Pons (tissue), 1 donor: Measurements from ENCODE around the gene B4GALT7.
A peak's percentile ranks its signal among the peaks of the same experiment; 100 is the strongest.
"Not testable (repeated sequence)": the region's sequence is repeated elsewhere in the genome, so short reads cannot be mapped to it uniquely, and the experiment has no call there.

ENCODE experiments used
- DNase-seq: peaks from one replicate; pipeline ENCODE4 v3.0.0-alpha.2; 2016; ENCODE audit warnings: low spot score

Gene B4GALT7

DNA sequence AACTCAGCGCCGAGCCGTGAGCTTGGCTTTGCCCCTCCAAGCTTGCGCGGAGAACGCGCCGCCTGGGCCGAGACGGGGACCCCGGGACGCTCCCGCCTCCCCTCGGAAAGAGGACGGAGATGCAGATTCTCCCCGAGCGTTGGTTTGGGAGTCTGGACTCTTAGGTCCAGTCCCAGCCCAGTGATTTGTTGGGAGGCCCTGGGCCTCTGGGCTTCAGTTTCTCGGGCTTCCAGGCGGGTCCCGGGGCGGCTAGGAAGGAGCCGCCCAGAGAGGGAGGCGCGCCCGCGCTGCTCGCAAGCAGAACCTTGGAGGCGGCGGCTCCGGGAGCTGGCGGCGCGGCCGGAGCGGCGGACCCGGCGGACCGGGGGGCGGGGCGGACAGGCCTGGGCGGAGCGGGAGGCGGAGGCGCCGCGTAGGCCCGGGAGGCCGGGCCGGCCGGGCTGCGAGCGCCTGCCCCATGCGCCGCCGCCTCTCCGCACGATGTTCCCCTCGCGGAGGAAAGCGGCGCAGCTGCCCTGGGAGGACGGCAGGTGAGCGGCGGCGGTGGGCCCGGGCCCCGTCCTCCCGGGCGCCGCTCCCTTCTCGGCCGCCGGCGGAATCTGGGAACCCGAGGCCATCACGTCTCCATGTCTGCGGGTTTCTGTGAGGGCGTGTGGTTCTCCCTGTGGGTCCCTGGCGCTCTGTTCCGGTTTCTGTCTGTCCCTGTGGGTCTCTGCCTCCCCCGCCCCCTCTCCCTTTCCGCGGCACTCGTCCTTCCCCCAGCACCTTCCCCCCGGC lies at the start of gene B4GALT7:
Gene B4GALT7, plus strand, starts transcription at position 402 of the 777 bp plus-strand sequence. Its CDS starts 79 bp downstream, at position 481.
- DNase-seq = peak; percentile 49

- no peak for DNase-seq
Measured at GRCh38 chr5:177552839-177553455, 47.0 kb upstream of the B4GALT7 start.

DNA sequence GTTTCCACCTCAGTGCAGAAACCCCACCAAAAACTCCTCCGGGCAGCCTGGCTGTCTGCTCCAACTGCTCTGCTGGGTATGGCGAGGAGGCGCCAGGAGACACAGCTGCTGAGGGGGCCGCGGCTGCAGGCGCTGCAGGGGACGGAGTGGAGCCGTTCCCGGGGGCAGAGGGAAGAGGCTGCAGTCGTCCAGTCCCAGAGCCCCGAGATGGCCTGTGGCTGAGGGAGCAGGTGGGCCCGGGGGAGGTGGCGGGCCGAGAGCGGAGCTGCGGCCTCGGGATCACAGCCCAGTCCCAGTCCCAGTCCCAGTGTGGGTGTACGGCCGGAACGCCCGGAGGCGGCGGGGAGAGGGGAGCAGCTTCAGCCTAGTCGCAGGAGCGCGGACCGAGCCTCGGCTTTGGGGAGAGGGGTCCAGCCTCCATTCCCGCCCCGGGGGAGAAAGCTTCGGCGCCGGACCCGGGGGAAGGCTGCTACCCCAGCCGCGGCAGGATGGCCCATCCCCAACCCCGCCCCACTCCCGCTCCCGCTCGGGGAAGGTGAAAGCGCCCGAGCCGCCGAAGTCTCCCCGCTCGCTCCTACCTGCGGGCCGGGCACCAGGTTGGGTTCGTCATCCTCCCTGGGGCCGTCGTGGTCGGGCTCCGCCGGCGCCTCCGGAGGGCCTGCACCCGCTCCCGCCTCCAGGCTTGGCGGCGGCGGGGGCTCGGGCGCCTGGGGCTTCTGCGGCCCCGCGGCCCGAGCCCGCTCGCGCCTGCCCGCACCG lies 46.1 kb upstream of the B4GALT7 start:
- DNase-seq = no peak

DNA sequence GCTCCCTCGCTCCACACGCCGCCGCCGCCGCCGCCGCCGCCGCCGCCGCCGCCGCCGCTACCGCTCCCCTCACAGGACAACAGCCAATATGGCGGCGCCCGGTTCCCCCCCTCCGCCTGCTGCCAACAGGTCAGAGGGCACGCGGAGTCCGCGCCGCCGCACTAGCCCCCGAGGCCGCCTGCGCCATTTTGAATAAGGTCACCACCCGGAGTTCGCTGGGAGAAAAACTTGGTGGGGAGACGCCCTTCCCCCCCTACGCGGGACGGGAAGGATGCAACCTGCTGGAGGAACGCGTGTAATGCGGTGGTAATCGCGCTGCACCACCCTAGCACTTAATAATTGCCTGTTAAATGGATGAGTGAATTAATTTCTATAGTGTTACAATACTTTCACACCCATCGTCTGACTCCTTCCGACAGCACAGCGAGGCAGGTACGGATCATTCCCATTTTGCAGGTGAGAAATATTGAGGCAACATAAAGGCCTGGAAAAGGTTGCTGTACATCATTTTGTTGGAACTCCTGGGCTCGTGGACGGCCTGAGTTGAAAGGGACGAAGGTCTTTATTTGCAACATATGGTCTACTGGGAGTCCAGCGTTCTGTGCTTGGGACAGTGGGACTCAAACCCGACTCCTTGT lies 45.3 kb upstream of the B4GALT7 start, which contains the start of gene FAM193B:
Gene FAM193B, minus strand, starts transcription at position 90 of the 638 bp plus-strand sequence. CDS start 105 bp downstream, outside the sequence.
- peak; percentile 87 for DNase-seq

DNA sequence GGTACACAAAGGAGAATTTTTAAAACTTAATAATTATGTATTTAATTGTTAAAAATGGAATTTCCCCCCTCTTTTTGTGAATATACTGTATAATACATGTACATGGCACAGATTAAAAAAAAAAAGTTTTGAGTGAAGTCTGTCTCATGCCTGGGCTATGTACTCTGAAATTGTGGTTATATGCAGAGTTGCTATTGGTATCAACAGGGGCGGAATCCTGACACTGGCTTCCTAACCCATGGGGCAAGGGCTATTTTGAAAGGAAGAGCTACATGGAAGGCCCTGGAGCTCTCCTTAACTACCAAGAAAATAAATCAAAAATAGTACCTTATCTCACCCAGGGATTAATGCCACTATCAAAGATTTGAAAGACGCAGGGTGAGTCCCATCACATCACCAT lies 44.7 kb upstream of the B4GALT7 start:
- DNase-seq = no peak

DNA sequence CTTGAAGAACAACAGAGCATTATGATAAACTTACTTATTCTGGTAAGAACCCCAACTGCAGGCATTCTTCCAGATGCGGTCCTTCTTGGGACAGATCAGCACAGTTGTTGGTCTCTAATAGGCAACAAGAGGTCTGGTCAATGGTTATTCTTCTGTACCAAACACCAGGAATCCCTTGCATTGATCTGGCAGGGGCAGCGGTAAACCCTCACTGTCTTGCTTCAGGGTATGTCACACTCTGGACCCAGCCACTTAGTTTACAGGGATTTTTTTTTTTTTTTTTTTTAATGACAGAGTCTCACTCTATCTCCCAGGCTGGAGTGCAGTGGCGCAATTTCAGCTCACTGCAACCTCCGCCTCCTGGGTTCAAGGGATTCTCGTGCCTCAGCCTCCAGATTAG lies 44.3 kb upstream of the B4GALT7 start:
- no peak for DNase-seq

DNA sequence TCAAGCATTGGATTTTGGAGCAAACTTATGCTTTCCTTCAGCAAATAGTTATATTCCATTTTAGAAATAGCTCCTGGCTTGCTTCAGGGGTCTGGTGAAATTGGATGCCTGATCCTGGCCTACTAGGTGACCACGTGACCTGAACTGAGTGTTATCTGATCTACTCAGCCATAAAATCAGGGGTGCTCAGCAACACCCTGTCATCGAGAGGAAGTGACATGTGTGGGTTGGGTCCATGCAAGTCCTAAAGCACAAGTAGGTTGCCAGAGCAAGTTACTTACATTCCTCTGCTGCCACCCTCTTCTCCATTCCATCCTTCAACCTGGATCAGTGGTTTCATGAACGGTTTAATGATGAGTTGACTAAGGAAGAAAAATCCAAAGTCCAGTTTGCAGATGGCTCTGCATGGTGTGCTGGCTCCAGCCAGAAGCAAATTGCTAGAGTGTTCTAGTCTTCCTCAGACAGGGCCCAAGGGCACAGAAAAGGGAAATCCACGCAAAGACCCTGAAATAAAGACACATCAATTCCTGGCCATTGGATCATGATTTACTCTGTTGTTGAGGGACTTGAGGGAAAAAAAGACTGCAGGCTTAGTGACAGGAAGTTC lies 42.8 kb upstream of the B4GALT7 start:
- DNase-seq = no peak

DNA sequence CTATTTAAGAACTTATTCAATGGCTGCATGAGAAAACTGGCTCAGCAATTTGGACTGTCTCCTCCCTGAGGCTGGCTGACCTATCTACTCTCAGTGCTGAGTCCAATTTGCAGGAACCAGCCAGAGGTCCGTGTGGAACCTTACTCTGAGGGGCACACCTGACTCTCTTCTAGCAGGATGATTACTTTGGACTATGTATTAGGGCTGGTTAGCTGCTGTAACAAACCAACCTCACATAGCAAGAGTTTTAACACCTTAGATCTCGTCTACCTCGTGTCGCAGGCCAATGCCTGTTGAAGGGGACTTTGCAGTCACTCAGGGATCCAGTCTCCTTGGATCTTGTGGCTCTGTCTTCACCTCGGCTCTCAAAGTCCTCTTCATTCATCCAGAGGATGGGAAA lies 42.1 kb upstream of the B4GALT7 start:
- DNase-seq = no peak

GRCh38 chr5:177559446-177559941 lies 40.4 kb upstream of the B4GALT7 start:
- DNase-seq = not testable (repeated sequence)

- no peak for DNase-seq
Measured at GRCh38 chr5:177565046-177565445, 34.9 kb upstream of the B4GALT7 start.

- DNase-seq = no peak
Measured at GRCh38 chr5:177568326-177568725, 31.6 kb upstream of the B4GALT7 start.

GRCh38 chr5:177569894-177570293 lies 30.0 kb upstream of the B4GALT7 start:
- no peak for DNase-seq

DNA sequence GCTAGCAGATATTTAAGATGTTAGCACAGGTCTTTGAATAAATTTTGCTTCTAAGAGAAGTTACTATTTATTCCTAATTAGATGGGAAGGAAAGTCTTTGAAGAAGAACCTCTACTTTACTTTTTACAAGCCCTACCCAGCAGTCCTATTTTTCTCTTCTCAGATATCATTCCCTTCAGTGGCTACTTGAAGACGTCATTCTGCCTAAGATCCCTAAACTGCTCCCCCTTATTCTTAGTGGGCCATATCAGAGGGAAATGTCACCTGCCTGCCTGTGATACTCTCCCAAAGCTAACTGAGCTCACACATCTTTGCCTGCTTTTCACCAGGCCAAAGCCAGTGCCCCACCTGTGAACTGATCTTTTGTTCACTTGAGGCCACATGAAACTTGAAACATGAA lies 24.4 kb upstream of the B4GALT7 start:
- DNase-seq = no peak

- no peak for DNase-seq
Measured at GRCh38 chr5:177576169-177576568, 23.8 kb upstream of the B4GALT7 start.

DNA sequence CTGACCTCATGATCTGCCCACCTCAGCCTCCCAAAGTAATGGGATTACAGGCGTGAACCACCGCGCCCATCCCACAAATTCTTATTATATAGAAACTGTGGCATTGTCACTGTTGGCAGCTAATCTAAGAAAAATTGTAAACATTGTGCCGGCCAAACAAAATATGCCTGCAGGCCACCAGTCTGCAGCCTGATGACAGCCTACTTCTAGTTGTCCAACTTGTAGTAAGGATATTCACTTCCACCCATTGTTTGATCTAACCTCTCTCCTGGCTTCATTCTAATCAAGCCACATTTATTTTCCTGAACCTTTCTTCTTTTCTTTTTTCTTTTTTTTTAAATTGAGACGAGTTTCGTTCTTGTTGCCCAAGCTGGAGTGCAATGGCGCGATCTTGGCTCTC lies 21.6 kb upstream of the B4GALT7 start:
- no peak for DNase-seq

GRCh38 chr5:177588413-177588909 lies 11.5 kb upstream of the B4GALT7 start:
- DNase-seq = no peak

DNA sequence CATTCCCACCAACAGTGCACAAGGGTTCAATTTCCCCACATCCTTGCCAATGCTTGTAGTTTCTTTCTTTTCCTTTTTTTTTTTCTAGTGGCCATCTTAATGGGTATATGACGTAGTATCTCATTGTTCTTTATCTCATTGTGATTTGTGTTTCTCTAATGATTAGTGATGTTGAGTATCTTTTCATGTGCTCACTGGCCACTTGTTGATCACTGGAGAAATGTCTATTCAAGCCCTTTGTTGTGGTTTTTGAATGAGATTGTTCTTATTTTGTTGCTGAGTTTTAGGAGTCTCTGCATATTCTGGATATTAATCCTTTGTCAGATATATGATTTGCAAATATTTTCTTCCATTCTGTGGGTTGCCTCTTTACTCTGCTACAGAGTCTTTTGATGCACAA lies 9.5 kb upstream of the B4GALT7 start:
- DNase-seq = no peak

GRCh38 chr5:177591690-177592009 lies 8.3 kb upstream of the B4GALT7 start:
- DNase-seq = no peak

GRCh38 chr5:177592010-177592834 lies 7.7 kb upstream of the B4GALT7 start, which contains the start of gene TMED9:
TSS of gene TMED9 (plus strand) at chr5:177592203. CDS start at chr5:177592215, 12 bp downstream.
- peak; percentile 72 for DNase-seq

- no peak for DNase-seq
Measured at GRCh38 chr5:177592905-177593304, 7.0 kb upstream of the B4GALT7 start.

DNA sequence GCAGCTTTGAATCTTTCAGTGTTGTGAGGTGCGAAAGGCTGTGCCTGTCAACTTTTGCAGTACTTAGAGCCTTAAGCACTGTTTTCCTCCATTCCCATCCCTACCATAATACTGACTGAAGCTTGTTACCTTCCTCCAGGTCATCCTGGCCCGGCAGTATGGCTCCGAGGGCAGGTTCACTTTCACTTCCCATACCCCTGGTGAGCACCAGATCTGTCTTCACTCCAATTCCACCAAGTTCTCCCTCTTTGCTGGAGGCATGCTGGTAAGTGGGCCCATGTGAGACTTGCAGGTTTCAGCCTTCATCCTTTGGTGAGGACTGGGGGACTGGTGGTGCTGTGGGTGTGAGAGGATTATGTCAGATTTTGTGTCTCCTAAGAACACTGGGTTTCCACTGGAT lies 6.4 kb upstream of the B4GALT7 start:
- no peak for DNase-seq
